ENCODE data around the gene APLF. TPM values are rescaled to one million over a fixed set of nuclear protein-coding genes. Genes with fewer than 3 reads are reported as not detected.

Gene APLF
- total and polyA plus RNA-seq, 2 of the 8 experiments (the other 6 are each of a cell fraction or from before 2014, with no cell fraction given), result 4.4 to 7.3 TPM

DNA sequence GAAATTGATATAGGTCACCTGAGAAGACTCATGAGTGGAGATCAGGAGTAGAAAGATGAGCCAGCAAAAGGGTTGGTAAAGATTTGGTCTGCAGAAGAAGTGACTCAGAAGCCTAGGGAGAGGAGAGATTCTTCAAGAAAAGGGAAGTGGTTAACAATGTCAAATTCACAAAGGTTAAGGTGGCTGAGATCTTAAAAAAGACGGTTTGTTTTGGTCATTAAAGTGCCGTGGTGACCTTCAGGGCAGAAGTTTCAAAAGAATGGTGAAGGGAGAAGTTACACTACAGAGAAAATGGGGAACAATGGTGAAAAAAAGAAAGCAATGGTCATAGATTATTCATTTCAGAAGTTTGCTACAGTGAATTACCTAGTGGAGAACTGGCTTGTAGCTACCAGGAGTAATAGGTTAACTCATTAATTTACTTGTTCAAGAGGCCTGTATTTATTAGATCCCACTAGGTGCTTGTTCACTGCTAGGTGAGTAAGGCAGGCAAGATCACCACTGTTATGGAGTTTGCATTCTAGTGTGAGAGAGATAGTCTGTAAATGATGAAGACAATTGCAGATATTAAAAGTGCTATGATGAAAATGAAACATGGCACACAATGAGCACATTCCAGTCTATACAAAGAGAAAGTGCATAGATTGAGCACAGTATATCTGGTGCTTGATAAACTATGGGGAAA, 43.3 kb upstream of the APLF start:
- Histone ChIP-seq H3K79me2 (ENCODE audit: control insufficient read depth in 1 of 2, insufficient read depth in 2 of 2, low read length in 2 of 2) (no peaks in the 10 kb centered on the region), H3K27me3 (replicated peaks in 1 of 4; ENCODE audit: control insufficient read depth in 3 of 4, extremely low read depth in 1 of 4, insufficient read depth in 3 of 4, low read length in 3 of 4) (no peaks in the 10 kb centered on the region; a peak in 1 of 7 replicates), H3K23me2 (ENCODE audit: low read depth, low read length) (no peaks in the 10 kb centered on the region), H3K18ac (ENCODE audit: extremely low read depth, low read length) (no peak overlapping the region), H3K23ac (ENCODE audit: insufficient read length) (no peak overlapping the region), H2AK5ac (ENCODE audit: low read depth, low read length) (no peak overlapping the region), H3K79me1 (ENCODE audit: low read depth, low read length) (no peaks in the 10 kb centered on the region), H2BK20ac (ENCODE audit: low read length) (no peak overlapping the region), H4K5ac (ENCODE audit: insufficient read length, low read depth, low read length) (no peak overlapping the region), H4K91ac (replicated peaks; ENCODE audit: insufficient read length, low read length) (no peak overlapping the region), H2AFZ (ENCODE audit: low read length) (no peak overlapping the region), H4K8ac (ENCODE audit: extremely low read depth, insufficient read depth, low read length) (no peak overlapping the region), H3K27ac (ENCODE audit: low read depth, low read length) (no peak overlapping the region), H3K14ac (ENCODE audit: insufficient read length) (no peak overlapping the region), H2BK12ac (ENCODE audit: low read depth, low read length) (no peak overlapping the region), H4K20me1 (replicated peaks in 1 of 2; ENCODE audit: control insufficient read depth in 1 of 2, insufficient read depth in 2 of 2, low read length in 2 of 2) (no peaks in the 10 kb centered on the region), H2BK120ac (replicated peaks; ENCODE audit: low read depth, low read length) (no peak overlapping the region), H3K4me1 (replicated peaks in 1 of 4; ENCODE audit: control insufficient read depth in 3 of 4, insufficient read depth in 4 of 4, low read length in 3 of 4) (peaks cover 0 to 5% (median 2%) of the 10 kb centered on the region in 4 experiments; a peak in 3 of 7 replicates), H2BK15ac (ENCODE audit: low read length) (no peak overlapping the region), H3K9me3 (ENCODE audit: insufficient read depth in 2 of 2, low read depth in 1 of 2, low read length in 1 of 2) (no peaks in the 10 kb centered on the region), H3K4me3 (ENCODE audit: extremely low read depth in 1 of 4, insufficient read depth in 2 of 4, low read depth in 3 of 4, low read length in 4 of 4) (no peak overlapping the region), H3K56ac (replicated peaks; ENCODE audit: insufficient read length, low read depth, low read length) (no peak overlapping the region), H2BK5ac (ENCODE audit: low read depth, low read length) (no peak overlapping the region), H3K9ac (replicated peaks in 1 of 4; ENCODE audit: extremely low read depth in 1 of 4, low read depth in 3 of 4, low read length in 3 of 4) (no peak overlapping the region), H3K36me3 (ENCODE audit: control insufficient read depth in 2 of 4, insufficient read depth in 4 of 4, low read length in 3 of 4) (no peaks in the 10 kb centered on the region), H3K4ac (replicated peaks; ENCODE audit: insufficient read length, low read depth, low read length) (no peak overlapping the region), H3K4me2 (ENCODE audit: insufficient read depth in 1 of 2, low read depth in 2 of 2, low read length in 2 of 2) (no peak overlapping the region)
- ChIA-PET CTCF (ENCODE audit: partially characterized antibody) (no interaction called here), POLR2A (ENCODE audit: partially characterized antibody) (no interaction called here)
- FAIRE-seq (no peak), DNase-seq (ENCODE audit: low read depth in 1 of 2, low spot score in 2 of 2) (no peak)
- WGBS, 2 experiments (ENCODE audit: extremely low coverage in 1 of 2, insufficient coverage in 1 of 2, insufficient read length in 1 of 2, insufficient replicate concordance in 2 of 2, low coverage in 1 of 2, low lambda C conversion rate in 2 of 2, missing lambda C conversion rate in 1 of 2), result 87% methylated on average over 2 of the region's 2 CpGs; no CpG with 5 or more reads in 1 of the 2 experiments
- no peak for TF ChIP-seq FOSL1 (IDR thresholded peaks at IDR 0.05; ENCODE audit: insufficient read depth, low read depth, low read length)
